ENCODE measurements around the gene FAM161A.

Gene FAM161A

DNA sequence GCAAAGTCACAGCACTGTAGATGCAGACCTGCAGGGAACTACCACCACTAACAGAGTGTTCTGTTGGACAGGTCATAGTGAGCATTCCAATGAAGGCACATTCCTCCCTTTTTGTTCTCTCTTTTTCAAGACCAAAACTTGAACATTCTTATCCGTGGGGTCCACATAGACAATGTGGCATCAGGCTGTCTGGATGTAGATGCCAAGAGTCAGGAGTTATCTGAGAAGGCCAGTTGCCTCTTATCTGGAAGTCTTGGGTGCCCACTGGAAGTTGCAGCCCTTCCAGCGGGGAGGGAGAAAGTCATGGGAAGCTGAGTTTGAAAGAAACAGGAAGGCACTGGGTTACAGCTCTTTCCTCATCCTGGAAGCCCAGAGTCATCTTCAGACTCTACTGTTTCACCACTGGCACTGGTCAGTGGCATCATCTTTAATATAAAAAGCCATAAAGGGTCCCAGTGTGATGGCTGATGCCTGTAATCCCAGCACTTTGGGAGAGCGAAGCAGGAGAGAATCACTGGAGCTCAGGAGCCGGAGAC lies 61.4 kb downstream of the FAM161A start:
- TF ChIP-seq, protein P1, sequence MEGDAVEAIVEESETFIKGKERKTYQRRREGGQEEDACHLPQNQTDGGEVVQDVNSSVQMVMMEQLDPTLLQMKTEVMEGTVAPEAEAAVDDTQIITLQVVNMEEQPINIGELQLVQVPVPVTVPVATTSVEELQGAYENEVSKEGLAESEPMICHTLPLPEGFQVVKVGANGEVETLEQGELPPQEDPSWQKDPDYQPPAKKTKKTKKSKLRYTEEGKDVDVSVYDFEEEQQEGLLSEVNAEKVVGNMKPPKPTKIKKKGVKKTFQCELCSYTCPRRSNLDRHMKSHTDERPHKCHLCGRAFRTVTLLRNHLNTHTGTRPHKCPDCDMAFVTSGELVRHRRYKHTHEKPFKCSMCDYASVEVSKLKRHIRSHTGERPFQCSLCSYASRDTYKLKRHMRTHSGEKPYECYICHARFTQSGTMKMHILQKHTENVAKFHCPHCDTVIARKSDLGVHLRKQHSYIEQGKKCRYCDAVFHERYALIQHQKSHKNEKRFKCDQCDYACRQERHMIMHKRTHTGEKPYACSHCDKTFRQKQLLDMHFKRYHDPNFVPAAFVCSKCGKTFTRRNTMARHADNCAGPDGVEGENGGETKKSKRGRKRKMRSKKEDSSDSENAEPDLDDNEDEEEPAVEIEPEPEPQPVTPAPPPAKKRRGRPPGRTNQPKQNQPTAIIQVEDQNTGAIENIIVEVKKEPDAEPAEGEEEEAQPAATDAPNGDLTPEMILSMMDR (IDR thresholded peaks at IDR 0.05; ENCODE audit: insufficient read depth, missing control alignments) = no peak
- no peak for FAIRE-seq

GRCh38 chr2:61789807-61790602 lies 63.9 kb downstream of the FAM161A start:
- TF ChIP-seq, protein P1 (IDR thresholded peaks at IDR 0.05; ENCODE audit: insufficient read depth, missing control alignments) = no peak
- no peak for DNase-seq (ENCODE audit: insufficient read length, low spot score)
- no peak for FAIRE-seq

More for the DNA sequence above, 61.4 kb downstream of the FAM161A start:
- DNase-seq (ENCODE audit: insufficient read length, low spot score) = no peak

- DNase-seq (ENCODE audit: insufficient read length, low spot score) = no peak
- TF ChIP-seq, protein P1 (IDR thresholded peaks at IDR 0.05; ENCODE audit: insufficient read depth, missing control alignments) = no peak
- FAIRE-seq = no peak
These were observed 65.8 kb downstream of the FAM161A start for GRCh38 chr2:61787941-61788563.

DNA sequence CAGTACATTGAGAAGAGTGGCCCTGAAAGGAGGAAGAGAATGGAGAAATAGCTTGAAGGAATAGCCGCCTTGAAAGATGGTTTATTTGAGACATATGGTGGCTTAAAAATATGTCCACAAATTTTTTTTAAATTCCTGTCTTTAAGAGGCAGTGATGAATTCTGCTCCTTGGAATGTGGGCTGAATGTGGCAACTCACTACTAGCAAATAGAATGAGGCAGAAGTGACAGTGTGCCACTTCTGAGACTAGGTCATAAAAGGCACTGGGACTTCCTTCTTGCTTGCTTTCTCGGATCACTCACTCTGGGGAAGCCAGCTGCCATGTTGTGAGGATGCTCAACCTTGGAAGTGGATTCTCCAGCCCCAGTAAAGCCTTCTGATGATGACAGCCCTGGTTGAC lies 67.0 kb downstream of the FAM161A start:
- TF ChIP-seq, protein P1 (IDR thresholded peaks at IDR 0.05; ENCODE audit: insufficient read depth, missing control alignments) = no peak
- no peak for FAIRE-seq
- DNase-seq (ENCODE audit: insufficient read length, low spot score) = no peak

- TF ChIP-seq, protein P1 (IDR thresholded peaks at IDR 0.05; ENCODE audit: insufficient read depth, missing control alignments) = no peak
- FAIRE-seq = no peak
- no peak for DNase-seq (ENCODE audit: insufficient read length, low spot score)
These were observed 68.3 kb downstream of the FAM161A start for GRCh38 chr2:61785583-61785982.

DNA sequence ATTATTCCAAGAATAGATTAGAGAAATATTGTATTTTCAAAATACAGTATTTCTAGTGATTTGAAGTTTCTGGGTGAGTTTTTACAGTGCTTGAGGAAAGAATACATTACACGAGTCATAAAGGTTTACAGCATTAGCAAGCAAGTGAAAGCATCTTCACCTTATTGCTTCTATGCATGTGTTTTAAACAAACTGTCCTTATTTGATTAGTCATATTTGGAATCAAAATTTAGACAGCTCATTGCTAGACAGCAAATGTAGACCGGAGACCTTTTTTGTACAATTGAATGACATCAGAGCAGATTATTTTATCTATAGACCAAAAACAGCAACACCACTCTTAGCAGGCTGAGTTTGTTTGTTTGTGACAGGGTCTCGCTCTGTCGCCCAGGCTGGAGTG lies 69.2 kb downstream of the FAM161A start:
- FAIRE-seq (no peak), DNase-seq (ENCODE audit: insufficient read length, low spot score) (no peak)
- TF ChIP-seq, protein P1 (IDR thresholded peaks at IDR 0.05; ENCODE audit: insufficient read depth, missing control alignments) = no peak
